Tibial nerve (tissue), 4 donors: ENCODE results near the gene PRRT1. TPM values are rescaled to one million over a fixed set of nuclear protein-coding genes. Genes with fewer than 3 reads are reported as not detected.
A peak's percentile ranks its signal among the peaks of the same experiment; 100 is the strongest.
"Not testable (repeated sequence)": the region's sequence is repeated elsewhere in the genome, so short reads cannot be mapped to it uniquely, and the experiment has no call there.

Experiments
- DNase-seq, 2 donors: peaks; one replicate each; pipeline ENCODE4 v3.0.0-alpha.2; 2019; ENCODE audit warnings: low spot score in 2 of 2
- H3K27ac ChIP-seq, 4 donors: fragments of 200-600 bp; sonication (generic) in 3 of 4; one replicate each; pipeline ENCODE4 v1.5.1; 2017 to 2019; ENCODE audit warnings: mild to moderate bottlenecking in 1 of 4
- H3K27me3 ChIP-seq, 2 donors: fragments of 200-600 bp; sonication (generic) in 1 of 2; one replicate each; pipeline versions ENCODE4 v1.5.1 to v1.6.0; 2017 to 2019
- H3K36me3 ChIP-seq, 3 donors: fragments of 200-600 bp; sonication (generic); one replicate each; pipeline ENCODE4 v1.5.1; 2018 to 2019
- H3K4me1 ChIP-seq, 4 donors: fragments of 200-600 bp; sonication (generic) in 3 of 4; one replicate each; pipeline ENCODE4 v1.5.1; 2017 to 2019
- H3K4me3 ChIP-seq, 4 donors: fragments of 200-600 bp; sonication (generic) in 3 of 4; one replicate each; pipeline ENCODE4 v1.5.1; 2017 to 2019; ENCODE audit warnings: mild to moderate bottlenecking in 1 of 4, moderate library complexity in 1 of 4
- H3K9me3 ChIP-seq, 4 donors: fragments of 200-600 bp; sonication (generic) in 3 of 4; one replicate each; pipeline ENCODE4 v1.5.1; 2017 to 2019
- EP300 ChIP-seq, 2 donors: sonication (generic); formaldehyde crosslinking; IDR thresholded peaks; one replicate each; pipeline ENCODE4 v1.6.1; 2017; ENCODE audit warnings: antibody characterized with exemption in 2 of 2, mild to moderate bottlenecking in 1 of 2
- POLR2A ChIP-seq, 2 donors: fragments of 450-650 bp; IDR thresholded peaks; one replicate each; pipeline ENCODE4 v1.6.1; 2017; ENCODE audit warnings: antibody characterized with exemption in 2 of 2, mild to moderate bottlenecking in 2 of 2, moderate library complexity in 2 of 2
- WGBS, 2 donors: methylation state at CpG; one replicate each; pipeline ENCODE4 v1.1.5; 2018; 5-methylcytosine and 5-hydroxymethylcytosine counted together
- total RNA-seq, 4 donors: library from RNA; depleted of rRNA; stranded (reverse); fragments of >200 nt; gene quantifications; one replicate each; pipeline ENCODE4 v1.1.0, GENCODE V29; 2016
- TF ChIP-seq, protein P1 (sequence below), 5 experiments: fragments of 200-600 bp in 3 of 5; fragments of 450-650 bp in 2 of 5; sonication (generic) in 3 of 5; IDR thresholded peaks; one replicate each; pipeline ENCODE4 v1.5.1; 2016 to 2019; ENCODE audit warnings: antibody characterized with exemption in 5 of 5, mild to moderate bottlenecking in 3 of 5, moderate library complexity in 2 of 5

PRRT1 gene
- total RNA-seq, 4 donors from 2014 or later = 0.21 to 2.7 (median 1.7) TPM

DNA sequence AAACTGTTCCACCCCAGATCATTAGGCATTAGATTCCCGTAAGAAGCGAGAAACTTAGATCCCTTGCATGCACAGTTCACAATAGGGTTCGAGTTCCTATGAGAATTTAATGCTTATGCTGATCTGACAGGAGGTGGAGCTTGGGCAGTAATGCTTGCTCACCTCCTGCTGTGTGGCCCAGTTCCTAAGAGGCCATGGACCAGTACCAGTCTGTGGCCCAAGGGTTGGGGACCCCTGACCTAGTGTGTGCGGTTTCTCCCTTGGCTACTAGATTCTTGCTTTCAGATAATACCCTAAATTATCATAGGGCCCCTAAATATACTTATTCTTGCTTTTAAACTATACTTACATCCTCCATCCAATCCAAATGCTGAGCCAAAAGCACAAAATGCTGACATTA, 42.6 kb upstream of the PRRT1 start:
- H3K36me3 ChIP-seq = no peaks in the 10 kb centered on the region
- H3K27ac ChIP-seq = peak overlapping the region; percentile 92 to 100 (median 100)
- H3K4me3 ChIP-seq = no peak overlapping the region
- DNase-seq = no peak
- H3K27me3 ChIP-seq = no peaks in the 10 kb centered on the region
- H3K4me1 ChIP-seq = peaks cover 0 to 59% (median 49%) of the 10 kb centered on the region in 4 donors
- TF ChIP-seq, protein P1, sequence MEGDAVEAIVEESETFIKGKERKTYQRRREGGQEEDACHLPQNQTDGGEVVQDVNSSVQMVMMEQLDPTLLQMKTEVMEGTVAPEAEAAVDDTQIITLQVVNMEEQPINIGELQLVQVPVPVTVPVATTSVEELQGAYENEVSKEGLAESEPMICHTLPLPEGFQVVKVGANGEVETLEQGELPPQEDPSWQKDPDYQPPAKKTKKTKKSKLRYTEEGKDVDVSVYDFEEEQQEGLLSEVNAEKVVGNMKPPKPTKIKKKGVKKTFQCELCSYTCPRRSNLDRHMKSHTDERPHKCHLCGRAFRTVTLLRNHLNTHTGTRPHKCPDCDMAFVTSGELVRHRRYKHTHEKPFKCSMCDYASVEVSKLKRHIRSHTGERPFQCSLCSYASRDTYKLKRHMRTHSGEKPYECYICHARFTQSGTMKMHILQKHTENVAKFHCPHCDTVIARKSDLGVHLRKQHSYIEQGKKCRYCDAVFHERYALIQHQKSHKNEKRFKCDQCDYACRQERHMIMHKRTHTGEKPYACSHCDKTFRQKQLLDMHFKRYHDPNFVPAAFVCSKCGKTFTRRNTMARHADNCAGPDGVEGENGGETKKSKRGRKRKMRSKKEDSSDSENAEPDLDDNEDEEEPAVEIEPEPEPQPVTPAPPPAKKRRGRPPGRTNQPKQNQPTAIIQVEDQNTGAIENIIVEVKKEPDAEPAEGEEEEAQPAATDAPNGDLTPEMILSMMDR (IDR thresholded peaks at IDR 0.05) = no peak
- no peak for TF ChIP-seq EP300 (IDR thresholded peaks at IDR 0.05)
- no peak for TF ChIP-seq POLR2A (IDR thresholded peaks at IDR 0.05)
- H3K9me3 ChIP-seq = no peaks in the 10 kb centered on the region
- 81 to 82% methylated on average over 4 of the region's 4 CpGs for WGBS, 2 donors

DNA sequence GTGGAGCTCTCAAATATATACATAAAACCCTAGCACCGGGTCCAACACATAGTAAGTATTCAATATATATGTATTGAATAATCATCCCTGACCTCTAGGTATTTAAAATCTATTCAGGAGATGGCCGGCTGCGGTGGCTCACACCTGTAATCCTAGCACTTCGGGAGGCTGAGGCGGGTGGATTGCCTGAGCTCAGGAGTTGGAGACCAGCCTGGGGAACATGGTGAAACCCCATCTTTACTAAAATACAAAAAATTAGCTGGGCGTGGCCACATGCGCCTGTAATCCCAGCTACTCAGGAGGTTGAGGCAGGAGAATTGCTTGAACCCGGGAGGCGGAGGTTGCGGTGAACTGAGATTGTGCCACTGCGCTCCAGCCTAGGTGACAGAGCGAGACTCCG, 41.4 kb upstream of the PRRT1 start:
- whole genome bisulfite sequencing, 2 donors = 80 to 83% methylated on average over 13 of the region's 13 CpGs
- not testable (repeated sequence) for H3K27me3 ChIP-seq, H3K9me3 ChIP-seq, H3K36me3 ChIP-seq, DNase-seq
- Histone ChIP-seq H3K27ac (peak overlapping the region; percentile 97 to 100 (median 99)), H3K4me1 (peaks cover 0 to 71% (median 59%) of the 10 kb centered on the region in 4 donors), H3K4me3 (peak overlapping the region in 2 of 4 donors; percentile 79 to 89)

DNA sequence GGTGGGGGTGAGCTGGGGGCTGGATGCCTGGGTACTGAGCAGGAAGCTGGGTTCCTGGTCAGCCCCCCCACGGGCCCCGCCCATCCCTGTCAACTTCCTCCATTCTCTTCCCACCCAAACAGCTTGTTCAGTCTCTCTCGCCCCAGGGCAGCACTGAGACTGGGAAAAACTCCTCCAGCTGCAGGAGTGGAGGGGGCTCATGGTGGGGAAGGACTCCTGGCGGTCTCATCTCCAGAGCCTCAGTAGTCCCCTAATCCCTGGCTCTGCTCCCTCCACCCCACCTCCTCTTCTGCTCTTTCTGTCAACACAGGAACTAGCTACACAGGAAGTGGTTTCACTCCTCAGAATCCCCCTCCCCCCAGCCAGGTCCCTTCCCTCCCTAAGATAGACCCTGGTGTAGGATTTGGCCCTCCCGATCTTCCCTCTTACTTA, 40.9 kb upstream of the PRRT1 start, which contains the start of gene GPSM3:
GPSM3 (minus strand) TSS at position 36 of the 432 bp plus-strand sequence. CDS start 130 bp downstream, outside the sequence.
- H3K27ac ChIP-seq = peak within 1 kb of the TSS; percentile 97 to 100 (median 99)
- H3K9me3 ChIP-seq = no peaks in the 10 kb centered on the region
- H3K4me1 ChIP-seq = peaks cover 0 to 76% (median 62%) of the 10 kb centered on the region in 4 donors
- no peak for TF ChIP-seq POLR2A (IDR thresholded peaks at IDR 0.05)
- TF ChIP-seq EP300 (IDR thresholded peaks at IDR 0.05) = peak in 1 of 2 donors; percentile 18
- no peak for DNase-seq
- peak within 1 kb of the TSS; percentile 16 to 89 (median 48) for H3K4me3 ChIP-seq
- H3K27me3 ChIP-seq = no peaks in the 10 kb centered on the region
- peaks cover 0 to 6% (median 0%) of the 10 kb centered on the region in 3 donors for H3K36me3 ChIP-seq
- 20 to 32% methylated on average over 5 of the region's 5 CpGs for WGBS, 2 donors

DNA sequence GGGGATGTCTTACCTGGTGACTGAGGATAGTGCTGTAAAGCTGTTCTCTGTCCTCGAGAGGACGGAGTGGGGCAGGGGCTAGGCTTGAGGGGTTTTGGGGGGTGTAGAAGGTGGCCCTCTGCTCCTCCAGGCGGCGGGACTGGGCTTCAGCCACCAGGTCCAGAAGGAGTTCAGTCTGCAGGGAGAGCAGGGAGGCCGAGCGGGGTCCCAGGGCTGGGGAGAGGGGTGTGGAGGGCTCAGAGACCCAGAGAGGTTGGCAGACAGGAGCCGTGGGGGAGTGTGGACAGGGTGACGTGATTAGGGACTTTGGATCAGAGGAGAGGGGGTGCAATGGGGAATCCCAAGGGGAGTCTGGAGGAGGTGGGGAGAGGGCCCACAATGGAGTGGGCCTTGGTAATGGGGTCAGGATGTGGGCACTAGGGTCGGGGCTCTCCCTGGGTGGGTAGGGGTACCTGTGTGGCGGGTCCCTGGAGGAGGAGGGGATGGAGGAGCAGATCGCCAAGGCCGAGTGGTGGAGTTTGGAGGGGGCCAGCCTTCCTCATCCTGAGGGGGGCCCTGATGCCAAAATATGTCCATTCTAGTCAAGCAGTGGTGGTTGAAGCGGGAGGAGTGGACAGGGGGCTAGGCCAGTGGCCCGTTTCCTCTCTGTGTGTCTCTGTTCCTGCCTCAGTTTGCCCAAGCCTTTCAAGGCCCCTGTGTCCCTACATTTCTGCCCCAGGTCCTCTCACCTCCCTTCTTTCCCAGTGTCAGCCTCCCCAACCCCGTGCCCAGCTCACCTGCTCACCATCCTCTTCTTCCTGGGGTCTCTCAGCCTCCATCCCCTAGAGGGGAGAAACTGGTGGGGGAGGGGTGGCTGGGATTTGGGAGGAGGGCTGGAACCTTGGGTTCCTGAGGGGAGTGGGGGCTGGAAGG, 40.2 kb upstream of the PRRT1 start:
- WGBS, 2 donors = 70 to 71% methylated on average over 15 of the region's 15 CpGs
- no peak for DNase-seq
- peaks cover 0 to 76% (median 62%) of the 10 kb centered on the region in 4 donors for H3K4me1 ChIP-seq

DNA sequence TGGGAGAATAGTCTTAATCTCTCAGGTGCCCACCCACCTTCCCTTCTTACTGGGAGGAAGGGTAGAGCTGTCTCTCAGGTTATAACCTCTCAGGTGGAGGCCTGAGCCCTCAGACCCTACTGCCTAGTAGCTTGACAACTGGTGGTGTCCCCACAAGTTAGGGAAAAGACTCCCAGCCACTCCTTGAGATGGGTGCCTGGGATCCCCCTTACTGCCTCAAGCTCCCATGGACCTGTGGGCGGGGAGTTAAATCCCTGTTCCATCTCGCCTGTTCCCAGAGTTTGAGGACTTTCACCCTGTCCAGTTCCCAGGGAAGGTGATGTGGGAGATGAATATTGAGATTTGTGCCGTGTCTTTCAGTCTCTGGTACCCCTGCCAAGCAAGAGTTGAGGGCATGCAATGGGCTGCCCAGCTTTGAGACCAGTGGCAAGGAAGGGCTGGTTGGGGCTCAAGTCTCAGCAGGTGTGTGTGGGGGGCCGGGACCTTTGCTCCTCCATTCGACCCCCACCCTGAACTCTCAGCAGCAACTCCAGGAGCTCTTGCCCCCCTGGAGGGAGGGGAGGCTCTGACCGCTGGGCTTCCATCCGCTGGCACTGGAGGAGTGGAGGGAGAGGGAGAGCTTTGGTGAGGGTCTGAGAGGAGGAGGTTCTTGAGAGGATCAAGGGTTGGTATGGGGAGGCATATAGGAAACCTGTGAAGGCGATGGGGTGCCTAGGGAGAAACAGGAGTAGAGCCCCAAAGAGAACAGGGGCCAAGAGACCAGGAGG, 39.4 kb upstream of the PRRT1 start:
- Histone ChIP-seq H3K27me3 (no peaks in the 10 kb centered on the region), H3K36me3 (peaks cover 0 to 20% (median 6%) of the 10 kb centered on the region in 3 donors), H3K4me1 (peaks cover 0 to 81% (median 63%) of the 10 kb centered on the region in 4 donors), H3K27ac (peak overlapping the region; percentile 97 to 100 (median 99)), H3K4me3 (peak overlapping the region; percentile 60 to 89 (median 75)), H3K9me3 (no peaks in the 10 kb centered on the region)
- TF ChIP-seq EP300 (IDR thresholded peaks at IDR 0.05) (no peak), POLR2A (IDR thresholded peaks at IDR 0.05) (no peak)
- TF ChIP-seq, protein P1 (IDR thresholded peaks at IDR 0.05) = no peak
- whole genome bisulfite sequencing, 2 donors = 80 to 84% methylated on average over 8 of the region's 8 CpGs
- DNase-seq = no peak

More for the DNA sequence above, 40.2 kb upstream of the PRRT1 start:
- Histone ChIP-seq H3K27ac (peak overlapping the region; percentile 97 to 100 (median 99)), H3K36me3 (peaks cover 0 to 12% (median 4%) of the 10 kb centered on the region in 3 donors), H3K4me3 (peak overlapping the region; percentile 16 to 89 (median 48)), H3K27me3 (no peaks in the 10 kb centered on the region), H3K9me3 (no peaks in the 10 kb centered on the region)
- TF ChIP-seq EP300 (IDR thresholded peaks at IDR 0.05) = no peak
- TF ChIP-seq, protein P1 (IDR thresholded peaks at IDR 0.05) = no peak
- TF ChIP-seq POLR2A (IDR thresholded peaks at IDR 0.05) = no peak
